ENCODE results near the gene MSH5. TPM values are rescaled to one million over a fixed set of nuclear protein-coding genes. Genes with fewer than 3 reads are reported as not detected.

MSH5 gene
- total RNA-seq, 1 experiment from 2014 or later = 90.4 TPM

GRCh38 chr6:31781244-31782125 lies 41.7 kb downstream of the MSH5 start (continued):
- no peak for TF ChIP-seq CTCF (IDR thresholded peaks at IDR 0.05 in 2 of 3, conservative IDR thresholded peaks at IDR 0.05 in 1 of 3; ENCODE audit: borderline replicate concordance in 1 of 3, insufficient read depth in 1 of 3, low read depth in 2 of 3, low read length in 2 of 3)

- Histone ChIP-seq H3K9me2 (ENCODE audit: insufficient read depth) (no peaks in the 10 kb centered on the region), H3K9ac (ENCODE audit: low read length) (no peak overlapping the region), H3K9me3 (ENCODE audit: control insufficient read depth in 1 of 2, insufficient read depth in 1 of 2, low read depth in 1 of 2, low read length in 2 of 2) (no peaks in the 10 kb centered on the region), H3K4me2 (ENCODE audit: low read length) (no peak overlapping the region), H3K79me2 (ENCODE audit: insufficient read depth, low read length) (peaks cover 10% of the 10 kb centered on the region; the same call in 1 of the 2 replicates), H3K36me3 (ENCODE audit: control insufficient read depth in 1 of 2, insufficient read depth in 2 of 2, low read length in 2 of 2) (peaks cover 37 to 57% of the 10 kb centered on the region in 2 experiments), H3K27me3 (ENCODE audit: insufficient read depth, low read length) (no peaks in the 10 kb centered on the region), H2AFZ (ENCODE audit: low read depth, low read length, poor library complexity, severe bottlenecking) (no peak overlapping the region), H3K4me1 (ENCODE audit: control insufficient read depth in 1 of 2, insufficient read depth in 2 of 2, low read length in 2 of 2) (peaks cover 8 to 13% of the 10 kb centered on the region in 2 experiments), H4K20me1 (ENCODE audit: insufficient read depth) (no peaks in the 10 kb centered on the region), H3K27ac (ENCODE audit: low read depth, low read length) (no peak overlapping the region; the same call in 1 of the 2 replicates), H3K4me3 (replicated peaks in 1 of 2; ENCODE audit: low read depth in 1 of 2, low read length in 2 of 2) (no peak overlapping the region)
- ChIA-PET CTCF (no interaction called here), RAD21 (ENCODE audit: low non-redundant PET in 1 of 2, low total read pairs in 2 of 2, uncharacterized antibody in 2 of 2, unreplicated experiment in 2 of 2) (no interaction called here), POLR2A (no interaction called here)
- DNase-seq (ENCODE audit: low read depth, low spot score) (no peak), ATAC-seq (no peak)
- intact Hi-C loops (cut with micrococcal nuclease) = no loop called here
- TSS peak; percentile 27 for BruUV-seq (replicated peaks)
- TF ChIP-seq YY1 (IDR thresholded peaks at IDR 0.05; ENCODE audit: extremely low read depth, insufficient replicate concordance, low read depth, low read length) (no peak), EZH2 (IDR thresholded peaks at IDR 0.05) (no peak), CTCF (IDR thresholded peaks at IDR 0.05 in 2 of 3, conservative IDR thresholded peaks at IDR 0.05 in 1 of 3; ENCODE audit: borderline replicate concordance in 1 of 3, insufficient read depth in 1 of 3, low read depth in 2 of 3, low read length in 2 of 3) (no peak), MAX (IDR thresholded peaks at IDR 0.05) (no peak), ATF3 (IDR thresholded peaks at IDR 0.05) (no peak), CEBPB (IDR thresholded peaks at IDR 0.05; ENCODE audit: low read depth) (no peak), POLR2A (IDR thresholded peaks at IDR 0.05; ENCODE audit: borderline replicate concordance, extremely low read depth, insufficient read depth, insufficient read length) (no peak), FOSL1 (IDR thresholded peaks at IDR 0.05; ENCODE audit: low read depth) (no peak), ELF1 (IDR thresholded peaks at IDR 0.05; ENCODE audit: borderline replicate concordance, low read depth) (no peak), REST (IDR thresholded peaks at IDR 0.05; ENCODE audit: low read depth) (no peak)
Measured at GRCh38 chr6:31782126-31782855, 42.5 kb downstream of the MSH5 start.

All from HCT116 (cell line).